ENCODE measurements around the gene LAMTOR5.
"Not testable (repeated sequence)": the region's sequence is repeated elsewhere in the genome, so short reads cannot be mapped to it uniquely, and the experiment has no call there.

Gene LAMTOR5

GRCh38 chr1:110426854-110427253 is 19.4 kb upstream of the LAMTOR5 start:
- DNase-seq (ENCODE audit: low spot score): no peak

DNA sequence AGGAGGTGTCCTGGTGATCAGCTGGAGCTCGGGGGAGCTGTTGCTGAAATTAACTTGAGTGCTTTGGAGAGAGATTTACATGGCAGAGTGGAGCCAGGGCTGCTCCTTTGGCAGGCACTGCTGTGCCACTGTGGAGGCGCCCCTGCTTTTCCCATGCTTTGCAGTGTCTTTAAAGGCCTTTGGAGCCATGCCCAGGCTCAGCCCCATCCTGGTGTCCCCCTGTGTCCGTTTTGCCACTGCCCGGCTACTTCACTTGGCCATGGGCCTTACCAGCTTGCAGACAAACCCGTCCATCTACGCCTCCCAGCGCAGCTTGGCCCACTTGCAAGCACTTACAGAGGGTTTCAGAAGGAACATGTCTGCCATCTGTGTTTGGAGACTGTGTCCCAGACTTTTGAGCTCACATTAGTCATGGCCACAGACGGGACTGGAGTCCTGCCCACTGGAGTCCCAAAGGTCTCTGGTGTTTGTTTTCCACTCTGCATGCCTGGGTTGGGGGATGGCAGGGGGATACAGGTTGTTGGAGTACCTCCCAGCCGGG is 18.2 kb upstream of the LAMTOR5 start:
- no peak for DNase-seq (ENCODE audit: low spot score)

- DNase-seq (ENCODE audit: low spot score): no peak
Observed at GRCh38 chr1:110424699-110425611, 17.5 kb upstream of the LAMTOR5 start.

- peak; percentile 58 for DNase-seq (ENCODE audit: low spot score)
Observed at GRCh38 chr1:110420874-110421793, 13.6 kb upstream of the LAMTOR5 start.

DNA sequence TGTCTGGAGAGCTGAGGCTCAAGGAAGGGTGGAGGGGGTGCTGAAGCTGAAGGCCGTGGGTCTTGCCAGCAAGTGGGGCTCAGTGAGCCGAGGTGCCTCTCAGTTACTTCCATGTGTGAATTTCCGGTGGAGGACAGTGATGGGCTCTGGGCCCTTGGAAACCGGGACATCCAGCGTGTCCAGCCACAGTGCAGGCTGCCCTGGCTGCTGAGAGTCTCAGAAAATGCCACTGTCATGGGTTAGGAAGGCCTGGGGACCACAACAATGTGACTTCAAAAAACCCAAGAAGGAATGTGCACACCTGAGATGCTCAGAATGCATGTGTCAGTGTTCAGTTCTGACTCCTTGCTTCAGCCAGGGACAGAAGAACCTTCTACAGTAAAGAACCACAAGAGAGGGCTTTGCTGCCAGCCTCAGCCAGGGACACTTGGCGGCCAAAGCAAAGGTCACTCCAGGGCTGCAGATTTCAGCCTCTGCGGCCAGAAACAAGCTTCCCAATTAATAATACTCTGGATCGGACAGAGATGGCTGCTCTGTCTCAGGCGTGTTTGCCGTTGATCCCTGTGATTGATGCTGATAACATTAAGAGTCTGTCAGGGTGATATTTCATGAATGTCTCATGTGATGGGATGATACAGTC is 12.6 kb upstream of the LAMTOR5 start:
- no peak for DNase-seq (ENCODE audit: low spot score)

DNA sequence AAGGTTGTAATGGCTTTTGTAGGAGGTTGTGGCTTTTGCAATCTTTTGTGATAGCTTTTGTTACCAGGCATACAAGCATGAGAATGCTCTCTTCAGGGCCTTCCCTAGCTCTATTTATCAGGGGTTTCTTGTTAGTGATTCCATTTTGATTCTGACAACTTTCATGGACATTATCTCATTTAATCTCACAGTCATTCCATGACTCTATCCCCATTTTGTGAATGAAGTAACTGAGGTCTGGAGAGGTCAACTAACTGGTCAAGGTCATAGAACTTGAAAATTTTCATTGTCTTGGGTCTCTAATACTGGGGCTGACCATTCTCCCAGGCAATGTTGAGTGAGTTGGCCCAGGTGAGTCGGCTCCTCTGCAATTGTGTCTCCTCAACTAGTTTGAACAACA is 11.2 kb upstream of the LAMTOR5 start:
- DNase-seq (ENCODE audit: low spot score): no peak

DNA sequence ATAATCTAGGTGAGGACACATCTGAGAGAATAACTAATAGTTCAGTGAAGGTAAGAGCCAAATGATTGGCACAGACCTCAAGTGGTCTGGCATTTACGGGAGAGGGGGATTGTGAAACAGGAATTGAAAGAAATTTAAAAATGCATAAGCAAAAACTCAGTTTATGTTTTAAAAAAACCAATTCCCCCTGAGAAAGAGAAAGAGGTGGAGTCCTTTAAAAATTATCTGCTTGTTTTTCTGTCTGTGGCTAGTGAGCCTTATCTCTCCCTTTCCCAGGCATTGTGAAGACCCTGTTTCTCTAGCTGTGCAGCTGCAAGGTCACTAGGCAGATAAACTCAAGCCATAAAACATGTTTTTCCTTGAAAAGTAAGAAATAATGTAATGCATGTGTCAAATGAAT is 5.6 kb upstream of the LAMTOR5 start:
- DNase-seq (ENCODE audit: low spot score): not testable (repeated sequence)

GRCh38 chr1:110412576-110412975 is 5.1 kb upstream of the LAMTOR5 start:
- DNase-seq (ENCODE audit: low spot score): peak; percentile 80

DNA sequence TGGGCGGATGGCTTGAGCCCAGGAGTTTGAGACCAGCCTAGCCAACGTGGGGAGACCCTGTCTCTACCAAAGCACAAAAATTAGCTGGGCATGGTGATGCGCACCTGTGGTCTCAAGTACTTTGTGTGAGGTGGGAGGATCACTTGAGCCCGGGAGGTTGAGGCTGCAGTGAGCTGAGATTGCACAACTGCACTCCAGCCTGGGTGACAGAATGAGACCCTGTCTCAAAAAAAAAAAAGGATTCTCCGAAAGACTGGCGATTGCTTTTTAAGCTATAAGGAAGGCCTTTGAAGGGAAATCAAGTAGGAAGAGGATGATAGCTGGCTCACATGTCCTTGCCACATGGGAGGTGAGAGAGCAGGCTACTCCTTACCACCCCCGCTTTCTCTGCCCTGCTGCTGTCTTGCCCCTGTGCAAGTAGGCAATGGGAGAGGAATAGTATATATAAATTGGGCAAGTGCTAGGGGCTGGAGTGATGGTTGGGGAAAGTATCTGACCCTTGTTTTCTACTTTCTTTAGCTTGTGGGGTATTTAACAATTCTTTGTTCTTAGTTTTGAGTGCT is 3.8 kb upstream of the LAMTOR5 start:
- no peak for DNase-seq (ENCODE audit: low spot score)

DNA sequence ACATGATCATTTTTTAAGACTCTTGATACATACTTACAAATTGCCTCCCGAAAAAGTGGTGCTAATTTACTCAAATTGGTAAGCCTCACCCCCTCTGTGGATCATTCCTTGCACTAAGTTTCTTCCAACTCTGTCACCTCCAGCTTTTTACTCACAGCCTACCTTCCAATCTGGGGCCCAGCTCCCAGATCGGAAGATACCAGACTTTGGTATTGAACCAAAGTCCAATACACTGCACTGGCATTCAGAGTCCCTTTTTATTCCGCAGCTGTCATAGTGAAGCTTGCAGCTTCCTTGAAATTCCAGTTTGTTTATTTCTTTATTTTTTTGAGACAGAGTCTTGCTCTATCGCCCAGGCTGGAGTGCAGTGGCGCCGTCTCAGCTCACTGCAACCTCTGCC is 1.8 kb upstream of the LAMTOR5 start:
- no peak for DNase-seq (ENCODE audit: low spot score)

DNA sequence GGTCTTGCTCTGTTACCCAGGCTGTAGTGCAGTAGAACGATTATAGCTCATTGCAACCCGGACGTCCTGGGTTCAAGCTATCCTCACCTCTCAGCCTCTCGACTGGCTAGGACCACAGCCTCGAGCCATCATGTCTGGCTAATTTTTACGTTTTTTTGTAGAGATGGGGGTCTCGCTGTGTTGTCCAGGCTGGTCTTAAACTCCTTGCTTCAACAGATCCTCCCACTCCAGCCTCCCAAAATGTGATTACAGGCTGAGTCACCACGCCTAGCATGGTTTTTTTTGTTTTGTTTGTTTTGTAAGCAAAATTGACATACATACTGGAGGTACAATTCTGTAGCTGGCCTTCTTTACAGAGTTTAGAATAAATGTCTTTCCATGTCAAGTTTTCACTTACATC is 994 bp upstream of the LAMTOR5 start:
- DNase-seq (ENCODE audit: low spot score): no peak

DNA sequence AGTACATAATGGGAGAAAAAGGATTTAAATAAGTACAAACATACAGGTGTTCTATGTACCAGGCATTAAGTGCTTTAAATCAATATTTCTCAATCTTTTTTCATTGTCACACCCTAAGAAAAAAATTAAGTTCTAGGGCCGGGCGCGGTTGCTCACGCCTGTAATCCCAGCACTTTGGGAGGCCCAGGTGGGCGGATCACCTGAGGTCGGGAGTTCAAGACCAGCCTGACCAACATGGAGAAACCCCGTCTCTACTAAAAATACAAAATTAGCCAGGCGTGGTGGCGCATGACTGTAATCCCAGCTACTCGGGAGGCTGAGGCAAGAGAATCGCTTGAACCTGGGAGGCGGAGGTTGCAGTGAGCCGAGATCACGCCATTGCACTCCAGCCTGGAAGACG is 1.1 kb downstream of the LAMTOR5 start:
- not testable (repeated sequence) for DNase-seq (ENCODE audit: low spot score)

DNA sequence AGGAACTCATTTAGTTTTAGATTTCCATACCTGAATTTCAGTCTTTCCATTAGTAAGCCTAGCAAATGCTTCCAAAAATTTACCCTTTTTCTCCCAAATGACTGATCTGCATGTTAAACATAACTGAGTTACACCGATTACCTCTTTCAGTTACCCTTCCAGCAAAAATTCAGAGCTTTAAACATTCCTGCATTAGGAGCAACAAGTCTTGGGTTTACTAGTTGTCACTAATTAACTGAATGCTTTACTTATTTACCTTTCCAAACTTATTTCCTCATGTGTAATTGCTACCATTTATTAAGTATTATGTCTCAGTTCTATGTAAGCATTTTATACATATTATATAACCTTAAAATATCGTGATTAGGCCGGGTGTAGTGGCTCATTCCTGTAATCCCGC is 3.1 kb downstream of the LAMTOR5 start:
- DNase-seq (ENCODE audit: low spot score): no peak

DNA sequence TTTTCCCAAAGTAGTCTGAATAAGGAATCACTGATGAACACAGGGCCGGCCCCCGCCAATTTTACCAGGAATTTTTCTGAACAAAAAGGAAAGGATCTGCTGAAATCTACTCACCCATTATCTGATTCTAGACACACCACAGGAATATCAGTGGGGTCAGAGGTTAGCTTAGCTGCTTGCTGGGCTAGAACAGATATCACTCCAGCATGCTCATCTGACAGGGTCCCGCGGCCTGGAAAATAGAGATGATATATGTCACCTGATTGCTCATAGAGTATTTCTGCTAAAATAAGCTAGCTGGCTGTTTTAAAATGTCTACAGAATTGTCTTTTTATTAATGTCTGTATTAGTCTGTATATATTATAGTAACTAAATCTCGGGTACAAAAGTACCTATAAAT is 3.7 kb downstream of the LAMTOR5 start:
- no peak for DNase-seq (ENCODE audit: low spot score)

DNA sequence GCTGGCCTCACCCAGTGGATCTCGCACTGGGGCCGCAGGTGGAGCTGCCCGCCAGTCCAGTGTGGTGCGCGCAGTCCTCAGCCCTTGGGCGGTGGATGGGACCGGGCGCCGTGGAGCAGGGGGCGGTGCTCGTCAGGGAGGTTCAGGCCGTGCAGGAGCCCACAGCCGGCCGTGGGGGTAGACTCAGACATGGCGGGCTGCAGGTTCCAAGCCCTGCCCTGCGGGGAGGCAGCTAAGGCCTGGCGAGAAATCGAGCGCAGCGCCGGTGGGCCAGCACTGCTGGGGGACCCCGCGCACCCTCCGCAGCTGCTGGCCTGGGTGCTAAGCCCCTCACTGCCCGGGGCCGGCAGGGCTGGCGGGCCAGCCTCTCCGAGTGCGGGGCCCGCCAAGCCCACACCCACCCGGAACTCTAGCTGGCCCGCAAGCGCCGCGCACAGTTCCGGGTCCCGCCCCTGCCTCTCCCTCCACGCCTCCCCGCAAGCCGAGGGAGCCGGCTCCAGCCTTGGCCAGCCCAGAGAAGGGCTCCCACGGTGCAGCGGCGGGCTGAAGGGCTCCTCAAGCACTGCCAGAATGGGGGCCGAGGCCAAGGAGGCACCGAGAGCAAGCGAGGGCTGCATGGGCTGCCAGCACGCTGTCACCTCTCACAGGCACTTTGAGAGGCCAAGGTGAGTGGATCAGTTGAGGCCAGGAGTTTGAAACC is 11.1 kb downstream of the LAMTOR5 start:
- DNase-seq (ENCODE audit: low spot score): not testable (repeated sequence)

DNA sequence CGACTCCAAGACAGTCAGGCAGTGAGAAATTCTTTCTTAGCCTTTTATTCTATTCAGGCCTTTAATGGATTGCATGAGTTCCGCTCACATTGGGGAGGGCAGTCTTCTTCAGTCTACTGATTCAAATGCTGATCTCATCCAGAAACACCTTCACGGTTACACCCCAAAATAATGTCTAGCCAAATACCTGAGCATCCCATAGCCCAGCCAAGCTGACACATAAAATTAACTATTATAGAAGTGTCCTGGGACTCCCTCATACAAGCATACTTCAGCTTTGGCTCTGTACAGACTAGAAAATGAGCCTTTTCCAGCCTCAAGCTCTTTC is 13.0 kb downstream of the LAMTOR5 start:
- DNase-seq (ENCODE audit: low spot score): no peak

DNA sequence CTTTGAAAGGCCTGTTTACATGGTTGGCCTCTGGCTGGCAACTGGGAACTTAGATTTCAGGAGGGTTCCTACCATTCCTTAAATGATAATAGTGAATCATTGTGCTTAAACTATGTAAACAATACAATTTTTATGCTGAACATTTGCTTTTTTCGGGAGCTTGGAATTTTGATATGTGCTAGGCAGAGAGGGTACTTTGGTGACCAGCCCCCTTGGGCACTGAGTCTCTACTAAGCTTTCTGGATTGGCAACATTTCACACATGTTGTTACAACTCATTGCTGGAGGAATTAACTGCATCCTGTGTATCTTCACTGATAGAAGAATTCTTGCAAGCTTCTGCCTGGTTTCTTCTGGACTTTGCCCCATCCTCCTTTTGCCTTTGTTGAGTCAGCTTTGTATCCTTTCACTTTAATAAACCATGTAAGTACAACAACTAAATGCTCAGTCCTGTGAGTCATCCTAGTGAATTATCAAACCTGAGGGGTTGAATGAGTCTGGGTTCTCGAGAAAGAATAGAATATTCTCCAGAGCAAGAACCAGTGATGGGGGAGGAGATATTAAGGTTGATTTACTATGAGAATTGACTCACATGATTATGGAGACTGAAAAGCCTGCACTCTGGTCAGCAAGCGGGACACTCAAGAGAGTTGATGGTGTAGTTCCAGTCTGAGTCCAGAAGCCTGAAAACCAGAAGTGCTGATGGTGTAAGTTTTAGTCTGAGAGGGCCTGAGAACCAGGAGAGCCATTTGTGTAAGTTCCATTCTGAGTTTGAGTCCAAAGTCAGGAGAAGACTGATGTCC is 13.6 kb downstream of the LAMTOR5 start:
- DNase-seq (ENCODE audit: low spot score): peak; percentile 50

GRCh38 chr1:110393286-110393685 is 14.2 kb downstream of the LAMTOR5 start:
- no peak for DNase-seq (ENCODE audit: low spot score)

- DNase-seq (ENCODE audit: low spot score): peak; percentile 78
Observed at GRCh38 chr1:110390692-110391245, 16.7 kb downstream of the LAMTOR5 start, which contains the start of gene SLC16A4. TSS of gene SLC16A4 (minus strand) at chr1:110391026. CDS start at chr1:110389323, 1,703 bp downstream.

- peak; percentile 76 for DNase-seq (ENCODE audit: low spot score)
Observed at GRCh38 chr1:110390096-110390495, 17.4 kb downstream of the LAMTOR5 start.

All from GM03348 (cell line).